Prostate gland (tissue), 2 donors: ENCODE data around the gene IQGAP2.

Experiments
- CTCF ChIP-seq, 4 experiments: fragments of 200-600 bp in 2 of 4; fragments of 450-650 bp in 2 of 4; sonication (generic) in 2 of 4; IDR thresholded peaks; 1 replicate in 3 of 4; 2 replicates in 1 of 4; pipeline ENCODE4 v1.5.1; 2016 to 2019; ENCODE audit warnings: antibody characterized with exemption in 4 of 4, mild to moderate bottlenecking in 2 of 4, moderate library complexity in 2 of 4
- POLR2A ChIP-seq: fragments of 450-650 bp; IDR thresholded peaks from one replicate; pipeline ENCODE4 v1.6.1; 2016; ENCODE audit warnings: antibody characterized with exemption, mild to moderate bottlenecking
- POLR2AphosphoS5 ChIP-seq: sonication (generic); formaldehyde crosslinking; IDR thresholded peaks from one replicate; pipeline ENCODE4 v1.6.1; 2017; ENCODE audit warnings: antibody characterized with exemption

GRCh38 chr5:76617229-76617628, 214.1 kb downstream of the IQGAP2 start:
- TF ChIP-seq POLR2A = no peak
- no peak for TF ChIP-seq POLR2AphosphoS5
- TF ChIP-seq CTCF (IDR thresholded peaks at IDR 0.05) = no peak
